Fibroblast of skin of back (primary cell): ENCODE results near the gene RNF17. TPM values are rescaled to one million over a fixed set of nuclear protein-coding genes. Genes with fewer than 3 reads are reported as not detected.
"Not testable (repeated sequence)": the region's sequence is repeated elsewhere in the genome, so short reads cannot be mapped to it uniquely, and the experiment has no call there.

Source experiments
- DNase-seq: peaks from one replicate; pipeline ENCODE4 v3.0.0-alpha.2; 2013
- polyA plus RNA-seq, 2 experiments: library from polyadenylated mRNA; unstranded; fragments of 120-200 nt; gene quantifications; one replicate each; pipeline ENCODE4 v1.2.1, GENCODE V29; 2013; ENCODE audit not compliant: insufficient read length in 2 of 2

The RNF17 gene, protein sequence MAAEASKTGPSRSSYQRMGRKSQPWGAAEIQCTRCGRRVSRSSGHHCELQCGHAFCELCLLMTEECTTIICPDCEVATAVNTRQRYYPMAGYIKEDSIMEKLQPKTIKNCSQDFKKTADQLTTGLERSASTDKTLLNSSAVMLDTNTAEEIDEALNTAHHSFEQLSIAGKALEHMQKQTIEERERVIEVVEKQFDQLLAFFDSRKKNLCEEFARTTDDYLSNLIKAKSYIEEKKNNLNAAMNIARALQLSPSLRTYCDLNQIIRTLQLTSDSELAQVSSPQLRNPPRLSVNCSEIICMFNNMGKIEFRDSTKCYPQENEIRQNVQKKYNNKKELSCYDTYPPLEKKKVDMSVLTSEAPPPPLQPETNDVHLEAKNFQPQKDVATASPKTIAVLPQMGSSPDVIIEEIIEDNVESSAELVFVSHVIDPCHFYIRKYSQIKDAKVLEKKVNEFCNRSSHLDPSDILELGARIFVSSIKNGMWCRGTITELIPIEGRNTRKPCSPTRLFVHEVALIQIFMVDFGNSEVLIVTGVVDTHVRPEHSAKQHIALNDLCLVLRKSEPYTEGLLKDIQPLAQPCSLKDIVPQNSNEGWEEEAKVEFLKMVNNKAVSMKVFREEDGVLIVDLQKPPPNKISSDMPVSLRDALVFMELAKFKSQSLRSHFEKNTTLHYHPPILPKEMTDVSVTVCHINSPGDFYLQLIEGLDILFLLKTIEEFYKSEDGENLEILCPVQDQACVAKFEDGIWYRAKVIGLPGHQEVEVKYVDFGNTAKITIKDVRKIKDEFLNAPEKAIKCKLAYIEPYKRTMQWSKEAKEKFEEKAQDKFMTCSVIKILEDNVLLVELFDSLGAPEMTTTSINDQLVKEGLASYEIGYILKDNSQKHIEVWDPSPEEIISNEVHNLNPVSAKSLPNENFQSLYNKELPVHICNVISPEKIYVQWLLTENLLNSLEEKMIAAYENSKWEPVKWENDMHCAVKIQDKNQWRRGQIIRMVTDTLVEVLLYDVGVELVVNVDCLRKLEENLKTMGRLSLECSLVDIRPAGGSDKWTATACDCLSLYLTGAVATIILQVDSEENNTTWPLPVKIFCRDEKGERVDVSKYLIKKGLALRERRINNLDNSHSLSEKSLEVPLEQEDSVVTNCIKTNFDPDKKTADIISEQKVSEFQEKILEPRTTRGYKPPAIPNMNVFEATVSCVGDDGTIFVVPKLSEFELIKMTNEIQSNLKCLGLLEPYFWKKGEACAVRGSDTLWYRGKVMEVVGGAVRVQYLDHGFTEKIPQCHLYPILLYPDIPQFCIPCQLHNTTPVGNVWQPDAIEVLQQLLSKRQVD (N-terminal part only)
- polyA plus RNA-seq (2013, experiment 1 of 2; ENCODE audit: insufficient read length), result not detected
- polyA plus RNA-seq (2013, experiment 2 of 2; ENCODE audit: insufficient read length), result 0.05 TPM

GRCh38 chr13:24763596-24764275, at the start of gene RNF17:
RNF17 (plus strand) TSS chr13:24764169; CDS start chr13:24764204, 35 bp downstream.
- DNase-seq, result no peak

DNA sequence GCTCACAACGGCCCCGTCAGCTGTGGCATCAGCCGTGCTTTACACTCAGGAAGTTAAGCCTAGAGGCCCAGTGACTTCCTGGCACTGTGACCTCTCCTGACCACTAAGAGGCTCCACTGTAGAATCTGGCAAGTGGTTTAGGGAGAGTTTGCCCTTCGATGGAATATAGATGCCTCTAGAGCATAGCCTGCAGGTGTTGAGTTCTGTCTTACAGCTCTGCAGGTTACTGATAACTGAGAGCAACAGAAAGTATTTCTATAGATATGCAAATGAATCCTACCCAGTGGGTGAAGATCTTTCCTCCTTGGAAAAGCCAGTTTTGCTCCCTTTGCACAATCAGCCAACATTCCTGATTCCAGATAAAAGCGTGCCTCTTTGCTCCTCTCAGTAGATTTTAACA, 48.0 kb upstream of the RNF17 start:
- DNase-seq, result no peak

DNA sequence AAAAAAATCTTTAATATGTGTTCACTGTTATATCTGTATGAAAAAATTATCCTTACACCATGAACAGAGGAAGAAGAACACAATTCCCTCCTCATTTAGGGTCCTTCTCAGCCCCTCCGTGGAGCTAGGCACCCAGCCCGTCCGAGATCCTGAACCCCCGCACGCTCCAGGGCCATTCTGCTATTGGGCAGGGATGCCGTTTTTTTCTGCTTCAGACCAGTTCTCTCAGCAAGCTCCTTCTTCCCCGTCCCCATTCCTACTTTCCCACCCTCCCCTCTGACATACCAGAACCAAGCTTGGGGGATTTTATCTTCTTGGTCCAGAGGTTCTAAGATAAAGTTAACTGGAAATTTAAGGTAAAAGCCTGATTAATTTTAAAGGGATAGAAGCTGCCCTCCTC, 47.5 kb upstream of the RNF17 start:
- no peak for DNase-seq

DNA sequence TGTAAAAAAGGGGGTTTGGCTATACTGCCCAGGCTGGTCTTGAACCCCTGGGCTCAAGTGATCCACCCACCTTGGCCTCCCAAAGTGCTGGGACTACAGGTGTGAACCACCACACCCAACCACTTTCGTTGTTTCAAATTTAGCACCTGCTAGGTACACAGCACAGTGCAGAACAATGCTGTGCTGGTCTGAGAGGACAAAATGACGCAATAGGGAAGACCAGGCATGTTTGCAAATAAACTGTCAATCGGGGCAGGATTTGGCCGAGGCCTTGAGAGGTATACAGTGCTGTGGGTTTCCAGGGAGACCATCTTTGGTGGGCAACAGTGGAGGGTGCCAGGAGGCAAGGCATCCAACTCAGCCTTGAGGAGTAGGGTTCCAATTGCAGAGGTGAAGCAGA, 46.8 kb upstream of the RNF17 start:
- DNase-seq, result no peak

GRCh38 chr13:24718192-24718965, 45.6 kb upstream of the RNF17 start:
- DNase-seq, result no peak

DNA sequence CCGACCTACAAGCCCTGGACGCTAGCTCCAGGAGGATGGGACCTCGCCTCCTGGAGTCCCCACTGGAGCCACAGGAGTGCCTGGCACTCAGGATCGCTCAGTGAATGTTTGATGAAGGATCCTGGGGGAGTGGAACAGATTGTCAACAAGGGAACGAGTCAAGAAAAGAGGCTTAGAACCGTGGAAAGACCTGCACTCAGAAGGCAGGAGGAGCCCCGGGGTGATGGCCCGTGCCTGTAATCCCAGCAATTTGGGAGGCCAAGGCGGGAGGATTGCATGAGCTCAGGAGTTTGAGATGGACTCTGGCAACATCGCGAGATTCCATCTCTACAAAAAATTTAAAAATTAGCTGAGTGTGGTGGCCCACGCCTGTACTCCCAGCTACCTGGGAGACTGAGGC, 44.8 kb upstream of the RNF17 start:
- DNase-seq, result no peak

DNA sequence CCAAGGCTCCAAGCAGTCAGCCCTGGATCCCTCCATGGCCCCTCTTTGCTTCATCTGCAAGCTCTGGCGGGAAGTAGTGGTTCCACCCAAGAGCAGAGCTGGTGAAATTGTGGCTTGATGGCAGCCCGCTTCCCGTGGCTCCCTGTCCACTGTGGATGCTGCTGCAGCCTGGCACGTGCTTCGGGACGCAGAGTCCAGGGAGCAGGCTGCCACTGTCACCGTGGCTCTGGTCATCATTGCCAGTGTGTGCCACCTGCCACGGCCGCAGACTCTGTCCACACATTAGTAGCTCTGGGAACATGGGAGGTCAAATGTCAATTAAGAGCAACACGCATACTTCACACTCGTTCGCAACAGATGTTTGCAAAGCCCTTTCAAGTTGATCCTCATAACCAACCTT, 40.8 kb upstream of the RNF17 start:
- DNase-seq, result no peak

GRCh38 chr13:24724714-24725113, 39.3 kb upstream of the RNF17 start:
- DNase-seq, result no peak

DNA sequence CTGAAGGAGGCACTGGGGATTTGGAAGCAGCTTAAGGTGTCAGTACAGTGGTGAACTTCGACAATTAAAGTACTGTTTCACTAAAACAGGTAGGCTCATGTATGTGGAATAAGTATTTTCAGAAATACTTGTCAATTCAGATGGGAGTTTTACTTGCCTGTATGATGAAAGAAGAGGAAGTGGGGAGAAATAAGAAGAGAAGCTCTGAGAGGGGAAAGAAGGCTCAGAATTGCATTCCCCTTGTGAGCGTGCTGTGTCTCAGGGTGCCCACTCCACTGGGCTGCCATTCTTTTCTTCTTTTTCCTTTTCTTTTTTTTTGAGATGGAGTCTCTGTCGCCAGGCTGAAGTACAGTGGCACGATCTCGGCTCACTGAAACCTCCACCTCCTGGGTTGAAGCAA, 38.6 kb upstream of the RNF17 start:
- DNase-seq, result no peak

DNA sequence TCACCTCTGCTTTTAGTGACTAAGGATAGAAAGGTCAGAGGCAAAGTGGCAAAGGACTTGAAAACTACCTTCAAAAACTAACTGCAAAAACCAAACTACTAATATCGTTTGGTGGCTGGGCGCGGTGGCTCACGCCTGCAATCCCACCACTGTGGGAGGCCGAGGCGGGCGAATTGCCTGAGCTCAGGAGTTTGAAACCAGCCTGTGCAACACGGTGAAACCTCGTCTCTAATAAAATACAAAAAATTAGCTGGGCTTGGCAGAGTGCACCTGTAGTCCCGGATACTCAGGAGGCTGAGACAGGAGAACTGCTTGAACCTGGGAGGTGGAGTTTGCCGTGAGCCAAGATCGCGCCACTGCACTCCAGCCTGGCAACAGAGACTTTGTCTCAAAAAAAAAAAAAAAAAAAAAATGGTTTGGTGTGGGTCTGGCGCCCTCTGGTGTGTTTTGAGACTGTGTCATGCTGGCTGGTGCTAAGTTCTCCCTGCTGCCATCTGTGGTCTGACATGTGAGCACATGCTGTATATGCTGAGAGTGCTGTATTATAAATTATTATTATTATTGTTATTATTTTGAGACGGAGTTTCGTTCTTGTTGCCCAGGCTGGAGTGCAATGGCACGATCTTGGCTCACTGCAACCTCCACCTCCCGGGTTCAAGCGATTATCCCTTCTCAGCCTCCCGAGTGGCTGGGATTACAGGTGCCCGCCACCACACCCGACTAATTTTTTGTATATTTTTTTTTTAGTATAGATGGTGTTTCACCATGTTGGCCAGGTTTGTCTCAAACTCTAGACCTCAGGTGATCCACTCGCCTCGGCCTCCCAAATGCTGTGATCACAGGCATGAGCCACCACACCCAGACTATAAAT, 36.0 kb upstream of the RNF17 start:
- DNase-seq, result peak; percentile 76

DNA sequence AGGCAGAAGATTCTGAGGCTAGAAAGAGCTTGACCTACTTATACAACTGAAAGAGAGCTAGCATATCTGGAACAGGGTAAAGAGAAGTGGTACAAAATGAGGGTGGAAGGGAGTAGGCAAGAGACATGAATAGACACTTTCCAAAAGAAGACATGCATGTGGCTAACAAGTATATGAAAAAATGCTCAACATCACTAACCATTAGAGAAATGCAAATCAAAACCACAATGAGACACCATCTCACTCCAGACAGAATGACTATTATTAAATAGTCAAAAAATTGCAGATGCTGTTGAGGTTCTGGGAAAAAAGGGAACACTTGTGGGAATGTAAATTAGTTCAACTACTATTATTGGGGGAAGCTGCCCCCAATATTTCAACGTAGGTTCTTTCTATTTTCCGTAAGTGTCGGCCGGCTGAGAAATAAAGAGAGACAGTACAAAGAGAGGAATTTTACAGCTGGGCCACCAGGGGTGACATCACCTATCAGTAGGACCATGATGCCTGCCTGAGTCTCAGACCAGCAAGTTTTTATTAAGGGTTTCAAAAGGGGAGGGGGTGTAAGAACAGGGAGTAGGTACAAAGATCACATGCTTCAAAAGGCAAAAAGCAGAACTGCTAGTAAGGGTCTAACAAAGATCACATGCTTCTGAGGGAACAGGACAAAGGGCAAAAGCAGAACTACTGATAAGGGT, 32.9 kb upstream of the RNF17 start:
- DNase-seq, result not testable (repeated sequence)

DNA sequence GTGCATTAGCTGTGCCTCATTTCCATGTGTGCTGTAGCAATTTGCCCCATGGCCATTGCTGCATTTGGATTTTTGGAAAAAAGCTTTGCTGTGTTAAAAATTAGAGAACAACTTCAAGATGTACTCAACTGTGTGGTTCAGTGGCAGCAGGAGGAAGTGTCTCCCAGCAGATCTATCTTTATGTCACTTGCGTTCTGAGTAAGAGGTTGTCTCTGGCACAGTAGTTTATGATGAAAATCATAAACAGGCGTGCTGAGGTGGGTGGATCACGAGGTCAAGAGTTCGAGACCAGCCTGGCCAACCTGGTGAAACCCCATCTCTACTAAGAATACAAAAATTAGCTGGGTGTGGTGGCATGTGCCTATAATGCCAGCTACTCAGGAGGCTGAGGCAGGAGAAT, 29.0 kb upstream of the RNF17 start:
- DNase-seq, result no peak

- DNase-seq, result no peak
These were observed 26.9 kb upstream of the RNF17 start for GRCh38 chr13:24737042-24737441.

- no peak for DNase-seq
These were observed 25.6 kb upstream of the RNF17 start for GRCh38 chr13:24738366-24738847.

DNA sequence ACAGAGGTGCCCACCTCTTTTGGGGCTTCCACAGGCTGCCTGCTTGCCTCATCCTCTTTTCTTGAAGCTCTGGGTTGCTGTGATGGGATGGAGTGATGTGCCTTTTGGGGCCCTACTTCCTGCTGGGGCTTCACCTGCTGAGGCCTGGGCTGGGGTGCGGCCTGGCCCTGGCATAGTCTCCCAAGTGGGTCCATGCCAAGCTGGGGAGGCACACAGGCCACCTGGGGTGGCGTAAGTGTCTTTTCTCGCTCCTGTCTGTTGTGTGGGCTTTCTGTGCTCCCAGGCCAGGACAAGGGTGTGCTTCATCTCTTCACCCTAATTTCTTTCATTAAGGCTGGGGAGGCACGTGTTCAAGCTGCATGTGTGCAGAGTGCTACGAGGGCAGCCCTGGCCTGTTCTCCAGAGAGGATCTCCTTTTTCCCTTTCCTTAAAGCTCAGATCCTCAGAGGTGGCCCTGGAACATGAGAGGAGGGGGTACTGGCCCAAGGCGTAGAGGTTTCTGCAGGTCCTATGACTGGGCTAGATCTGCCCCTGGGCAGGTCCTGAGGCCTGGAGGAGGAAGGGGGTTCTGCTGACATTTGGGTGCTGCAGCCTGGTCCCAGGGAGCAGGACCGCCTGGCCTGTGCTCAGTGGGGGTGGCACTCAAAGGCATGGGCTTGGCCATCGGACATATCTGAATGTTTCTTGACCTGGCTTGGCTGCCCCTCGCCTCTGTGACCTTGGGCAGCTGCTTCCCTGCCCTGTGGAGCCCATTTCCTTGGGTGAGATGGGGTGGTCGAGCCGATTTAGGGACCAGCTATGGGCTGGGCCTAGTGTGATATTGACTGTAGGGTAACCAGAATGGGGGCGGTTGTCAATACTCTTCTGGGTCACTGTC, 23.7 kb upstream of the RNF17 start:
- DNase-seq, result no peak

DNA sequence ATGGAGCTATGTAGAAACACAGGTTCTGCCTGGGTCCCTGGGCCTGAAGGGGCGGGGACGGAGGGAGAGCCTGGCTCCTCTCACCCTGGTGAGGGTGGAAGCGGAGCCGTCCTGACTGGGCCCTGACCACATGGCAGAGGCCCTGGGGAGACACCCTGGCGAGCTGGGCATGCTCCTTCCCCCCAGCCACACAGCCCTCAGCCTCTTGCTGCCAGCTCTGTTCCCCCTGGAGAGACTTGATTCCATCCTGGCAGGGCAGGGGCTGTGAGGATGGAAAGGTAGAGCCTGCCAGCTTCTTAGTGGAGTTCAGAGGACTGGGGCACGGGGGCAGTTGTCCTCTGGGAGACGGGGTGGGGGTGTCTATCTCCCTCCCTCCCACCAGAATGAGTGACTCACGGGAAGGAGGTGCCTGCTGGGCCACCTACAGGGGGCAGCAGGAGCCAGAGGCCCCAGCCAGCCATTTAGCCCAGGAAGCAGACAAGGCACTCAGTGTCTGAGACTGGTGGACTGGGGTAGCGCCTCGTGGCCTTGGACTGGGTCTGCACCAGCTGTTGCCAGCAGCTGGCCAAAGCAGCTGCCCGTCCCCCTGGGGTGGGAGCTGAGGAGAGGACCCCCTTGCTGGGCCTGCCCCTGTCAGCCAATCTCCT, 22.8 kb upstream of the RNF17 start:
- DNase-seq, result no peak

GRCh38 chr13:24741791-24742190, 22.2 kb upstream of the RNF17 start:
- no peak for DNase-seq

- DNase-seq, result peak; percentile 2
These were observed 21.7 kb upstream of the RNF17 start for GRCh38 chr13:24742294-24742693.
